ENCODE measurements around the gene DHRSX. TPM values are rescaled to one million over a fixed set of nuclear protein-coding genes. Genes with fewer than 3 reads are reported as not detected.
A peak's percentile ranks its signal among the peaks of the same experiment; 100 is the strongest.

Gene DHRSX
- total and polyA plus RNA-seq, 2 of the 13 experiments (the other 11 are each of a cell fraction or from before 2014, with no cell fraction given): 15.5 to 24.3 TPM

- TF ChIP-seq TCF12 (IDR thresholded peaks at IDR 0.05) (no peak), TCF12 (CRISPR knock-in tag; IDR thresholded peaks at IDR 0.05) (peak; percentile 90; the same call in 1 of the 2 replicates), ZNF460 (CRISPR knock-in tag; IDR thresholded peaks at IDR 0.05; ENCODE audit: borderline replicate concordance) (peak; percentile 41; the same call in 1 of the 2 replicates), ZBTB1 (CRISPR knock-in tag; IDR thresholded peaks at IDR 0.05; ENCODE audit: borderline replicate concordance) (no peak), MXI1 (IDR thresholded peaks at IDR 0.05; ENCODE audit: borderline replicate concordance, low read depth, low read length) (peak; percentile 51; the same call in 1 of the 3 replicates), POLR2AphosphoS5 (IDR thresholded peaks at IDR 0.05; ENCODE audit: low read depth, low read length) (no peak), ELF1 (CRISPR knock-in tag; IDR thresholded peaks at IDR 0.05) (0 out of 2 replicates have a peak, but pooled peaks have one; percentile 53), PHF5A (CRISPR knock-in tag; IDR thresholded peaks at IDR 0.05; ENCODE audit: low read depth, unreplicated experiment) (peak; percentile 36), TGIF2 (CRISPR knock-in tag; IDR thresholded peaks at IDR 0.05) (peak; percentile 96), ZSCAN25 (CRISPR knock-in tag; IDR thresholded peaks at IDR 0.05) (peak; percentile 89), ESRRA (CRISPR knock-in tag; IDR thresholded peaks at IDR 0.05; ENCODE audit: low read depth) (peak; percentile 40; the same call in 1 of the 2 replicates), RBAK (CRISPR knock-in tag; IDR thresholded peaks at IDR 0.05) (0 out of 2 replicates have a peak, but pooled peaks have one; percentile 32), PLRG1 (conservative IDR thresholded peaks at IDR 0.05) (no peak), TBL1XR1 (IDR thresholded peaks at IDR 0.05; ENCODE audit: borderline replicate concordance, low read length, partially characterized antibody) (peak; percentile 91), ZNF431 (CRISPR knock-in tag; IDR thresholded peaks at IDR 0.05; ENCODE audit: borderline replicate concordance, low read depth) (no peak), IKZF1 (IDR thresholded peaks at IDR 0.05) (no peak), SNAPC5 (CRISPR knock-in tag; IDR thresholded peaks at IDR 0.05; ENCODE audit: borderline replicate concordance) (no peak), ZNF570 (CRISPR knock-in tag; IDR thresholded peaks at IDR 0.05; ENCODE audit: borderline replicate concordance) (no peak), HNRNPUL1 (IDR thresholded peaks at IDR 0.05; ENCODE audit: low read depth, low read length) (no peak), ZKSCAN1 (IDR thresholded peaks at IDR 0.05; ENCODE audit: low read length) (no peak), HDAC2 (CRISPR knock-in tag; IDR thresholded peaks at IDR 0.05) (peak; percentile 96)
- TF ChIP-seq, protein P1, sequence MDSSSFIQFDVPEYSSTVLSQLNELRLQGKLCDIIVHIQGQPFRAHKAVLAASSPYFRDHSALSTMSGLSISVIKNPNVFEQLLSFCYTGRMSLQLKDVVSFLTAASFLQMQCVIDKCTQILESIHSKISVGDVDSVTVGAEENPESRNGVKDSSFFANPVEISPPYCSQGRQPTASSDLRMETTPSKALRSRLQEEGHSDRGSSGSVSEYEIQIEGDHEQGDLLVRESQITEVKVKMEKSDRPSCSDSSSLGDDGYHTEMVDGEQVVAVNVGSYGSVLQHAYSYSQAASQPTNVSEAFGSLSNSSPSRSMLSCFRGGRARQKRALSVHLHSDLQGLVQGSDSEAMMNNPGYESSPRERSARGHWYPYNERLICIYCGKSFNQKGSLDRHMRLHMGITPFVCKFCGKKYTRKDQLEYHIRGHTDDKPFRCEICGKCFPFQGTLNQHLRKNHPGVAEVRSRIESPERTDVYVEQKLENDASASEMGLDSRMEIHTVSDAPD (CRISPR knock-in tag; IDR thresholded peaks at IDR 0.05): 0 out of 2 replicates have a peak, but pooled peaks have one; percentile 13
- TF ChIP-seq, protein P2, sequence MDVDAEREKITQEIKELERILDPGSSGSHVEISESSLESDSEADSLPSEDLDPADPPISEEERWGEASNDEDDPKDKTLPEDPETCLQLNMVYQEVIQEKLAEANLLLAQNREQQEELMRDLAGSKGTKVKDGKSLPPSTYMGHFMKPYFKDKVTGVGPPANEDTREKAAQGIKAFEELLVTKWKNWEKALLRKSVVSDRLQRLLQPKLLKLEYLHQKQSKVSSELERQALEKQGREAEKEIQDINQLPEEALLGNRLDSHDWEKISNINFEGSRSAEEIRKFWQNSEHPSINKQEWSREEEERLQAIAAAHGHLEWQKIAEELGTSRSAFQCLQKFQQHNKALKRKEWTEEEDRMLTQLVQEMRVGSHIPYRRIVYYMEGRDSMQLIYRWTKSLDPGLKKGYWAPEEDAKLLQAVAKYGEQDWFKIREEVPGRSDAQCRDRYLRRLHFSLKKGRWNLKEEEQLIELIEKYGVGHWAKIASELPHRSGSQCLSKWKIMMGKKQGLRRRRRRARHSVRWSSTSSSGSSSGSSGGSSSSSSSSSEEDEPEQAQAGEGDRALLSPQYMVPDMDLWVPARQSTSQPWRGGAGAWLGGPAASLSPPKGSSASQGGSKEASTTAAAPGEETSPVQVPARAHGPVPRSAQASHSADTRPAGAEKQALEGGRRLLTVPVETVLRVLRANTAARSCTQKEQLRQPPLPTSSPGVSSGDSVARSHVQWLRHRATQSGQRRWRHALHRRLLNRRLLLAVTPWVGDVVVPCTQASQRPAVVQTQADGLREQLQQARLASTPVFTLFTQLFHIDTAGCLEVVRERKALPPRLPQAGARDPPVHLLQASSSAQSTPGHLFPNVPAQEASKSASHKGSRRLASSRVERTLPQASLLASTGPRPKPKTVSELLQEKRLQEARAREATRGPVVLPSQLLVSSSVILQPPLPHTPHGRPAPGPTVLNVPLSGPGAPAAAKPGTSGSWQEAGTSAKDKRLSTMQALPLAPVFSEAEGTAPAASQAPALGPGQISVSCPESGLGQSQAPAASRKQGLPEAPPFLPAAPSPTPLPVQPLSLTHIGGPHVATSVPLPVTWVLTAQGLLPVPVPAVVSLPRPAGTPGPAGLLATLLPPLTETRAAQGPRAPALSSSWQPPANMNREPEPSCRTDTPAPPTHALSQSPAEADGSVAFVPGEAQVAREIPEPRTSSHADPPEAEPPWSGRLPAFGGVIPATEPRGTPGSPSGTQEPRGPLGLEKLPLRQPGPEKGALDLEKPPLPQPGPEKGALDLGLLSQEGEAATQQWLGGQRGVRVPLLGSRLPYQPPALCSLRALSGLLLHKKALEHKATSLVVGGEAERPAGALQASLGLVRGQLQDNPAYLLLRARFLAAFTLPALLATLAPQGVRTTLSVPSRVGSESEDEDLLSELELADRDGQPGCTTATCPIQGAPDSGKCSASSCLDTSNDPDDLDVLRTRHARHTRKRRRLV (CRISPR knock-in tag; IDR thresholded peaks at IDR 0.05): peak; percentile 35; the same call in 1 of the 2 replicates
- TF ChIP-seq, protein P3, sequence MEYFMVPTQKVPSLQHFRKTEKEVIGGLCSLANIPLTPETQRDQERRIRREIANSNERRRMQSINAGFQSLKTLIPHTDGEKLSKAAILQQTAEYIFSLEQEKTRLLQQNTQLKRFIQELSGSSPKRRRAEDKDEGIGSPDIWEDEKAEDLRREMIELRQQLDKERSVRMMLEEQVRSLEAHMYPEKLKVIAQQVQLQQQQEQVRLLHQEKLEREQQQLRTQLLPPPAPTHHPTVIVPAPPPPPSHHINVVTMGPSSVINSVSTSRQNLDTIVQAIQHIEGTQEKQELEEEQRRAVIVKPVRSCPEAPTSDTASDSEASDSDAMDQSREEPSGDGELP (IDR thresholded peaks at IDR 0.05; ENCODE audit: borderline replicate concordance, low read depth): peak; percentile 54; the same call in 1 of the 2 replicates
These were observed 180.0 kb downstream of the DHRSX start (continued) for GRCh38 chrX:2320580-2321327.

Measured in HepG2 (cell line).